ENCODE results near the gene EPHX1. TPM values are rescaled to one million over a fixed set of nuclear protein-coding genes. Genes with fewer than 3 reads are reported as not detected.
"Not testable (repeated sequence)": the region's sequence is repeated elsewhere in the genome, so short reads cannot be mapped to it uniquely, and the experiment has no call there.

EPHX1 gene
- total RNA-seq, 4 donors from 2014 or later = 28.9 to 109 (median 59.9) TPM

GRCh38 chr1:225812488-225813213, 2.7 kb downstream of the EPHX1 start:
- H3K36me3 ChIP-seq = no peaks in the 10 kb centered on the region
- H3K9me3 ChIP-seq = no peaks in the 10 kb centered on the region
- DNase-seq = no peak
- no peaks in the 10 kb centered on the region for H3K27me3 ChIP-seq
- H3K27ac ChIP-seq = peak overlapping the region; percentile 56 to 86 (median 70)
- TF ChIP-seq CTCF (IDR thresholded peaks at IDR 0.05) (no peak), POLR2A (IDR thresholded peaks at IDR 0.05) (no peak)
- no peak overlapping the region for H3K4me3 ChIP-seq
- peaks cover 0 to 73% (median 11%) of the 10 kb centered on the region in 4 donors for H3K4me1 ChIP-seq

GRCh38 chr1:225813214-225813964, 3.5 kb downstream of the EPHX1 start:
- H3K36me3 ChIP-seq = no peaks in the 10 kb centered on the region
- no peaks in the 10 kb centered on the region for H3K9me3 ChIP-seq
- TF ChIP-seq CTCF (IDR thresholded peaks at IDR 0.05) (no peak), POLR2A (IDR thresholded peaks at IDR 0.05) (no peak)
- no peaks in the 10 kb centered on the region for H3K27me3 ChIP-seq
- peak; percentile 22 to 74 (median 73) for DNase-seq
- peak overlapping the region in 1 of 4 donors; percentile 6 for H3K4me3 ChIP-seq
- peak overlapping the region; percentile 56 to 86 (median 70) for H3K27ac ChIP-seq
- peaks cover 0 to 79% (median 11%) of the 10 kb centered on the region in 4 donors for H3K4me1 ChIP-seq

GRCh38 chr1:225814381-225814780, 4.5 kb downstream of the EPHX1 start:
- no peaks in the 10 kb centered on the region for H3K36me3 ChIP-seq
- no peaks in the 10 kb centered on the region for H3K27me3 ChIP-seq
- no peak for DNase-seq
- no peaks in the 10 kb centered on the region for H3K9me3 ChIP-seq
- peaks cover 0 to 78% (median 11%) of the 10 kb centered on the region in 4 donors for H3K4me1 ChIP-seq
- H3K27ac ChIP-seq = peak overlapping the region; percentile 10 to 86 (median 70)
- no peak overlapping the region for H3K4me3 ChIP-seq
- TF ChIP-seq CTCF (IDR thresholded peaks at IDR 0.05) (no peak), POLR2A (IDR thresholded peaks at IDR 0.05) (no peak)

DNA sequence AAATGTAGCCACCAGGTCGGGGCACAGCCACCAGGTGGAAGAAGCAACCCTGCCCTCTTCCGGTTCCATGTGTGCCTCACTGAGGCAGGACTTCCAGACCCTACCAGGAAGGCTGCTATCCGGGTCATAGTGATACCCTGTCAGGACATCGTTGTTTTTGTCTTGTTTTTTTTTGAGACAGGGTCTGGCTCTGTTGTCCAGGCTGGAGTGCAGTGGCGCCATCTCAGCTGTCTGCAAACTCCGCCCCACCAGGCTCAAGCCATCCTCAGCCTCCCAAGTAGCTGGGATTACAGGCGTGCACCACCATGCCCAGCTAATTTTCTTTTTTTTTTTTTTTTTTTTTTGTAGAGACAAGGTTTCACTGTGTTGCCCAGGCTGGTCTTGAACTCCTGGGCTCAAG, 5.2 kb downstream of the EPHX1 start:
- not testable (repeated sequence) for H3K9me3 ChIP-seq, DNase-seq, H3K27me3 ChIP-seq, H3K36me3 ChIP-seq, H3K4me3 ChIP-seq
- peak overlapping the region; percentile 10 to 86 (median 70) for H3K27ac ChIP-seq
- peaks cover 0 to 74% (median 11%) of the 10 kb centered on the region in 4 donors for H3K4me1 ChIP-seq

DNA sequence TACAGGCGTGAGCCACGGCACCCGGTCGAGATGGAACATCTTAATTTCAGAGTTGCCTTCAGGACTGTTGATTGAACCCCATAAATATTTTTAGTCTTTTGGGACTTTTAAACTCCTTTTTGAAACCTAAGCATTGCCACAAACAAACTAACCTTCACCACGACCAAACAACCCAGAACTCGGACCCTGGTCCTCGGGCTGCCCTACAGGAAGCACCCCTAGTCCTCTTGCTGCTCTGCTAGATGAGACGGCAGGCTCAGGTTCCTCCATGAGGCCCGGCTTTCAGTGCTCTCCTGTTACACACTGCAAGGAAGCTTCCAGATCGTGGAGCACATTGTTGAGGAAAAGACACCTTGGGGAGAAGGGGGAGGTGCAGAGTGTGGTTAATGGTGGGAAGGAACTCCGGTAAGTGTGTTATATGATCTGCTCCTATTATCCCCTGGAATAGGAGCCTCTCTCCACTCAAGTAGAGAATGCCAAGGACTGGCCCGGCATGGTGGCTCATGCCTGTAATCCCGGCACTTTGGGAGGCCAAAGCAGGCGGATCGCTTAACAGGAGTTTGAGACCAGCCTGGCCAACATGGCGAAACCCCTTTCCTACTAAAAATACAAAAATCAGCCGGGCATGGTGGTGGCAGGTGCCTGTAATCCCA, 5.7 kb downstream of the EPHX1 start:
- TF ChIP-seq POLR2A (IDR thresholded peaks at IDR 0.05) = no peak
- no peak for TF ChIP-seq CTCF (IDR thresholded peaks at IDR 0.05)
- DNase-seq = no peak
- Histone ChIP-seq H3K9me3 (no peaks in the 10 kb centered on the region), H3K27ac (peak overlapping the region in 1 of 4 donors; percentile 15), H3K4me3 (no peak overlapping the region), H3K27me3 (no peaks in the 10 kb centered on the region), H3K36me3 (no peaks in the 10 kb centered on the region), H3K4me1 (peaks cover 0 to 69% (median 11%) of the 10 kb centered on the region in 4 donors)

All from Peyer's patch (tissue), 4 donors.